CD4-positive, alpha-beta T cell treated with Interleukin-21 for 1 hour (primary cell): Measurements from ENCODE around the gene KAZALD1.

ENCODE experiments used
- DNase-seq: peaks from one replicate; pipeline ENCODE4 v3.0.0-alpha.2; 2020

The KAZALD1 gene, protein sequence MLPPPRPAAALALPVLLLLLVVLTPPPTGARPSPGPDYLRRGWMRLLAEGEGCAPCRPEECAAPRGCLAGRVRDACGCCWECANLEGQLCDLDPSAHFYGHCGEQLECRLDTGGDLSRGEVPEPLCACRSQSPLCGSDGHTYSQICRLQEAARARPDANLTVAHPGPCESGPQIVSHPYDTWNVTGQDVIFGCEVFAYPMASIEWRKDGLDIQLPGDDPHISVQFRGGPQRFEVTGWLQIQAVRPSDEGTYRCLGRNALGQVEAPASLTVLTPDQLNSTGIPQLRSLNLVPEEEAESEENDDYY

DNA sequence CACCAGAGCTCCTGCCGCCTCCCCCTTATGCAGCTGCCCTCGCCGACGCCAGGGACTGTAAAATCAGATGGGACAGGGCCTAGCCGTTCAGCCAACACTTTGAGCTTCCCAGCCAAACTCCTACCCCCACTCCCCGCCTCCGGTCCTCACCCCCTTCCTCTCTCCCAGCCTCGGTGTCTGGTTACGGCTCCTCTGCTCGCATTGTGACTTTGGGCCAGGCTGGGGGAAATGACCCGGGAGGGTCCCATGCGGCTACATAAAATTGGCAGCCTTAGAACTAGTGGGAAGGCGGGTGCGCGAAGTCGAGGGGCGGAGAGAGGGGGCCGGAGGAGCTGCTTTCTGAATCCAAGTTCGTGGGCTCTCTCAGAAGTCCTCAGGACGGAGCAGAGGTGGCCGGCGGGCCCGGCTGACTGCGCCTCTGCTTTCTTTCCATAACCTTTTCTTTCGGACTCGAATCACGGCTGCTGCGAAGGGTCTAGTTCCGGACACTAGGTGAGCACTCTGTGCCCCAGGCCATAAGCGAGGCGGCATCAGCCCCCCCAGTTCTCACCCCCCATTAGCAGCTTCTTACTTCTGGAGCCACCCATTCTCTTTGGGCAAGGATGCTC lies at the start of gene KAZALD1:
Gene KAZALD1 (plus strand): TSS at position 366 of the 608 bp plus-strand sequence. CDS start 604 bp downstream, outside the sequence.
- no peak for DNase-seq

DNA sequence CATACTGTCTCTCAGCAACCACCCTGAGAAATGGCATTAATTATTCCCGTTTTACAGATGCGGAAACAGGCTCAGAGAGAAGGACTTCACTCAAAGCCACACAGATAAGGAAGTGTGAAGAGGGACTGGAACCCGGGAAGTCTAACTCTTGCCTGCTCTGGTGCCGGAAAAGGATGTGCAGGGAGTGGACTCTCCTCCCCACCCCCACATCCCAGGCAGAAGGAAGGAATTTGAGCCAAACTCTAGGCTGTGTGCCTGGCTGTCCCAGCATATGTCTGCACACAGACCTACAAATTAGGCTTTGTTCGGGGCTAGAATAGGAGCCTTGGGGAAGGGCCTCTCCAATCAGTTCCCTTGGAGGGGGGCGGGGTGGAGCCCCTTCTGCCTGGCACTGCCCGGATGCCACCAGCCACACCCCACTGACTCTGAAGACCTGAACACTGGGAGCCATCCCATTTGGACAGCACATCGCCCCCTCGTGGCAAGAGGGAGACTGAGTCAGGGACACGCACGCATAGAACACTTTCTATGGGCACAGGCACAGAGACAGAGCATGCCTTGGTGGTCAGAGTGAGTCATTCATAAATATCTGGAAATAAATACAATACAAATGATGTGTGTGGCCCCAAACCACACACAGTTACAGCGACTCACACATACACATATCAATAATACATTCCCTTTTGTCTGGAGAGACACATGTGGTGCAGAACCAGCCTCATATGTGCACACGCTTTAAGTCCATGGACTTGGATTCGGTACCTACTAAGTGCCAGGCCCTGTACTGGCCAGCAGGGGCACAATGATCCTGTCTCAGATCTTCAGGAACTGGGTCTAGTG lies 49.0 kb upstream of the KAZALD1 start:
- peak; percentile 82 for DNase-seq

DNA sequence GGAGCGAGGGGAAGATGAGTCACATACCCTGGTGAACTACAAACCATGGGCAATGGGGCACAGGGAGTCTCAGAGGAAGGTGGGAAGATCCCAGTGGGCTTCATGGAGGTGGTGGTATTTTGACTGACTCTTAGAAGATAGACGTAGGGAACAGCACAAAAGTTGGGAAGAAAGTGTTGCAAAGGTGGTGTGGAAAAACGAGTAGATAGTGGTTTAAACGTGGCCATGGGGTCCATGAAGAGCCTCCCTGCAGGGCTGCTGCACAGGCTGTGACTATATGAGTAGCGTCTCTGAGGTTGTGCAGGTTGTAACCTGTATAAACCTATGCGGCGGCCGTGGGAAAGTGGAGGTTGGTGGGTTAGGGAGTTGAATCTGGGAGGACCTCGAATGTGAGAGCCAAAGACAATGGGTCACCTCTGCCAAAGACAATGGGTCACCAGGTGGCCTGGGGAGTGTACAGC lies 48.4 kb upstream of the KAZALD1 start:
- no peak for DNase-seq

DNA sequence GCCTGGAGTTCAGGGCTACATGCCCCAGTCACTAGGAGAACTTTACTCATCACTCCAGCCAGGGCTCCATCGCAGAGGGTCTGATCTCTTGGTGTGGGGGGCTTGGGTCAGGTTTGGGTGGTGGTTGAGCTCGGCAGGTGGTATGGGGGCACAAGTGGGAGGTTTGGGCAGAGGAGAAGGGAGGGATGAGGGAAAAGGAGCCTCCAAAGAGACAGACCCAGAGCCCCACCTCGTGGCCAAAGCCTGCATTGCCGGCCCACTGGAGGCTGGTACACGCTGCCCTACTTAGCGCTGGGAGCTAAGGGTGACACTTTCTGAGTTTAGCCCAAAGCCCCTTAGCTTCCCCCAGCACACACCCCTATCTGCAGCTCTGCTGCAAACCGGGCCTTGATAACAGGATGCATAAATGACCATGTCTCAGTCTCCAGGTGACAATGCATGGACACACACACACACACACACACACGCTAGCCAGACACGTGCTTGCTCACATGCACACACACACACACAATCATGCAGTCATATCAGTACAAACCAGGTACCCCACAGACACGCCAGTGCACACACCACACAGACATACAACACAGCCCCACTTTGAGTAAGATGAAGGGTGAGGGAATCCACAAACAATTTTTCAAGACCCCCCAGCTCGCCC lies 47.4 kb upstream of the KAZALD1 start:
- peak; percentile 77 for DNase-seq

DNA sequence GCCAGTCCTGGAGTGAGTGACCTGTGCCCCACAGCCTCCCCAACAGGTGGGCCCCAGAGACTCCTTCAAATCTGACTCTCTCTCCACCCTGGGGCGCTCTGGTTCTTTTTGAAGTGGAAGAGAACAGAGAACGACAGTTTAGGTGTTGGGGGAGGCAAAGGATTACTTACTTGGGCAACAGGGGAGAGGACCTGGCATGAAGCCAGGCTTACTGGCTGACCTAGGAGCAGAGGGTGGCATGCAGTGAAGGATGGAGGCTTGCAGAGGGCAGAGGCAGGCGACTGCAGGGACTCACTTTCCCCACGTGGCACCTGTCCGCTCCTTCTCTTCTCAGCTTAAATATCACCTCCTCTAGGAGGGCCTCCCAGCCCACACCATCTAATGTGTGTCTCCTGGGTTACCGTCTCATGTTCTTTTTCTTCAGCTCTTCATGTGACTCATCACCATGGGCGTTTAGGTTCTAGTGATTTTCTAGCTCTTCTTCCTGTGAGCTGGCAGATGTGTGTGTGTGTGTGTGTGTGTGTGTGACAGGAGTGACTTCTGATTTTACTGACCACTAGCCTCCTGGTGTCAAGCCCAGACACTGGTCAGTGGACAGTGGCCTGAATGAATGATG lies 46.7 kb upstream of the KAZALD1 start:
- DNase-seq = no peak

DNA sequence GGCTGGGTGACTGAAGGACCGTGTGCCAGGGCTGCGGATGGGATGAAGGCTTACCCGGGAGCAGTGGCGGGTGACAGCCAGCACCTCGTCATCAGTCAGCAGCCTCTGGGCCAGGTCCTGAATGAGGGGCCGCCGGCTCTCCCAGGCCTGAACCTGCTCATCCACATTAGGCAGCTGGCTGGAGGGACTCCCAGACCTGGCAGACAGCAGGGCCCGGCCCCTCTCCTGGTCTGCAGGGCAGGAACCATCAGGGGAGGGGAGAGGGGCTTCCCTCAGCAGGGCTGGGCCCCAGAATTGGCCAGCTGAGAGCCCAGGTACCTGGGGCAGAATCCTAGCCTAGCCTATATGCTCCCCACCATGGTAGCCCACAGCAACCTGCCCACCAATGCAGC lies 46.2 kb upstream of the KAZALD1 start:
- no peak for DNase-seq

DNA sequence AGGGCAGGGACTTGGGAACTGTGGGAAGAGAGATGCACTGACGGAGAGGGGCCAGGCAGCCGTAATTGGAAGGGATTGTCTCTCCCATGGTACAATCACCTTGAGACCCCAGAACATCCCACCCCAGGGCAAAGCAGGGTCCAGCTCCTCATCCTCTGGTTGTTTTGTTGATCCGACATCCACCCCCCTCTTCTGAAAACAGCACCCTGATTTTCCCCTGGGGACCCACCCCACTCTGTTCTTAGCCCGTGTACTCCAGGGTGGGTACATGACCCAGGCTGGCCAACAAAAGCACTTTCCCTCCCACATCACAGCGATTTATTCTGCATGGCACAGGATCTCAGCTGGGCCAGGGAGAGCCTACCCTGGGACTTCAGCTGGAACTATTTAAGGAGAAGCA lies 45.0 kb upstream of the KAZALD1 start:
- DNase-seq = no peak

DNA sequence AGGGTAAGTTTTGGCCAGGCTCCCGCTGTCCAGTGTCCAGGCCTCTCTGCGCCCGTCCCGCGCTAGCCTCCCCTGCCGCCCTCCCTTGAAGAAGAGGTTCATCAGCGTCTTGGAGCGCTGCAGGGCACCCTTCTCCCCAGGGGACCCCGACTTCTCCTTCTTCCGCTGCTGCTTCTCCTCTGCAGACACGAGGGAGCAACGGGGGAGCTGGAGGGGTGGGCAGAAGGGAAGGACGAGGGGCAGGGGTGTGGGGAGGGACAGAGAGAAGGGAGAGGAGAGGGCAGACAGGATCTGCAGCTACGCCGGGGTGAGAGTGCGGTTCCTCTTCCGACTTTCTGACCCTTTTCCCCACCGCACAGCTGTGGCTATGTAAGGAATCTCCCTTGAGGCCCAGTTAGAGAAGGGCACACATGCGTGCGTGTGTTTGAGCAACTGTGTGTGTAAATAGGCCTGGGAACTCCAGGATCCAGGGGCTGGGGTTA lies 43.6 kb upstream of the KAZALD1 start:
- DNase-seq = no peak

DNA sequence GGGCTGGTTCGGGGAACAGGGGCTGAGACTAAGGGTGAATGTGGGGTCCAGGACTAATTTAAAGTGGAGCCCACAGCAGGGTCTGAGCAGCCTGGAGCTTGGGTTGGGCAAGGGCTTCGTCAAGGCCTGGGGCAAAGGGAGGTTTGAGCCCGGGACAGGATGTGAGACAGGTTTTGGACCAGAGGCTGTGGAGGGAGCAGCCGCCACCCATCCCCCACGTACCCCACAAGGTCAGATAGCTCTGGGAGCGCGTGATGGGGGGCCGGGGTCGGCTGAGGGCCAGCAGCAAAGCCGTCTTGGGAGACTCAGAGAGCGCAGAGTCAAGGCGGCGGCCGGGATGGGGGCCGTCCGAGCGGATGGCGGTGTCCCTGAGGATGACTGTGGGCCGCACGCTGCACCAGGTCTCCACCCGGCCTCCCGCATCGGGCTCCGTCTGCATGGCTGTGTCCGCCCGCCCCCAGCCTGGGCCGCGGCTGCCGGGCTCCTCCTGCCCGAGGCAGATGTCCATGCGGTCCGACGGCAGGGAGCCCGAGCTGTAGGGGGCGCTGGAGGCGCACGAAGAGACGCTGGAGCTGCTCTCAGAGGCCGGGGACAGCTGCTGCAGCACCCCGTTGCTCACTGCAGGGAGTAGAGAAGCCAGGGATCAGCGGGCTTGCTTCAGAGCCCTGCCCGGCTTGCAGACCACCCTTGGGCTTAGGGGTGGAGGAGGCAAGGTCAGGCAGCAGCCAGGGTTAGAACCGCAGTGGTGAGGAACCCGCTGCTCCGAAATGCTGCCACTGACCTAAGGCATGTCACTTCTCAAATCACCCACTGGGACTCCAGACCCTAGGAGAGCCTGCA lies 43.0 kb upstream of the KAZALD1 start:
- peak; percentile 71 for DNase-seq

DNA sequence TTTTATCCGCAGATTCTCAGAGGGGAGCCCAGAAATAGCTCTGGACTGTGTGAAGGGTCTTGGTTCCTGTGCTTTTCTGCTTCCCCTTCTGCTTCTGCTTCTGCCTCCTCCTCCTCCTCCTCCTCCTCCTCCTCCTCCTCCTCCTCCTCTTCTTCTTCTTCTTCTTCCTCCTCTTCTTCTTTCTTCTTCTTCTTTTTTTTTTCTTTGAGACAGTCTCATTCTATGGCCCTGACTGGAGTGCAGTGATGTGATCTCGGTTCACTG lies 42.4 kb upstream of the KAZALD1 start:
- no peak for DNase-seq

DNA sequence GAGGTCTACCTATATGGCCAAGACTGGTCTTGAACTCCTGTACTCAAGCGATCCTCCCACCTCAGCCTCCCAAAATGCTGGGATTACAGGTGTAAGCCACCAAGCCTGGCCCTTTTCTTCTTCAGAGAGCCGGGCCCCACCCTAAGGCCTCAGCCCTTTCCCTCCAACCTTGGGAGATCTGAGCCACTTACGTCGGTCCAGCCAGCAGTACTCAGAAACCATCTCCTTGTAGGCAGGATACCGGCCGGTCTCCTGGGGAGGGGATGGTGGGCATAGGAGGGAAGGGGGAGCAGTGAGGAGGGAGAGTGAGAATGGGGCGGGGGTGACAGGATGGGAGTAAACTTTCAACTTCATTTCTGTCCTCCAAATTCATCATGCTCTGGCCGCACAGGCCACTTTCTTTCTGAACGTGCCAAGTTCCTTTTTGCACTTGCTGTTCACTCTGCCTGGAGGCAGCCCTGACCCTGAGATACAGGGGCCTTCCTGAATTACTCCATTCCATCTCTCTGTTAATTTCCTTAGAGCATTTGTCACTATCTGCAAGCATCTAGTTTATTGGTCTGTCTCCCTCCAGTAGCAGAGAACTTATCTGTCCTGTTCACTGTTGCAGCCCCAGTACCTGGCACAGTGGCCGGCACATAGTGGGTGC lies 41.2 kb upstream of the KAZALD1 start:
- no peak for DNase-seq

DNA sequence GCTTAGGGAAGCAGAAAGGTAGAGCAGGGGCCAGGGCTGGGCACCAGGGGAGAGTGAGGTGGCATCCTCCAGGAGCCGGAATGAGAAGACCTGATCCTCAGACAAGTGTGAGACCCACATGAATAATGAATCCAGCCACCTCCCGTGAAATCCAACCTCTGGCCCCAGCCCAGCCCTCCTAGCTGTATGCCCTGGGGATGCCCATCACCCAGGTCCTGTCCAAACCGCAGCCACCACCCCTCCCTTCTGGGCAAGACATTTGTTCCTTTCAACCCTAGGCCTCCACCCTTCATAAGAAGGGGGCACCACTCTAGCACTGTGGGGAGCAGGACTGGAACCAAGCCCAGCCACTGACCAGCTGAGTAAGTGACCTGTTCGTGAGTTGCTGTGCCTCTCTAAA lies 40.5 kb upstream of the KAZALD1 start:
- DNase-seq = no peak

DNA sequence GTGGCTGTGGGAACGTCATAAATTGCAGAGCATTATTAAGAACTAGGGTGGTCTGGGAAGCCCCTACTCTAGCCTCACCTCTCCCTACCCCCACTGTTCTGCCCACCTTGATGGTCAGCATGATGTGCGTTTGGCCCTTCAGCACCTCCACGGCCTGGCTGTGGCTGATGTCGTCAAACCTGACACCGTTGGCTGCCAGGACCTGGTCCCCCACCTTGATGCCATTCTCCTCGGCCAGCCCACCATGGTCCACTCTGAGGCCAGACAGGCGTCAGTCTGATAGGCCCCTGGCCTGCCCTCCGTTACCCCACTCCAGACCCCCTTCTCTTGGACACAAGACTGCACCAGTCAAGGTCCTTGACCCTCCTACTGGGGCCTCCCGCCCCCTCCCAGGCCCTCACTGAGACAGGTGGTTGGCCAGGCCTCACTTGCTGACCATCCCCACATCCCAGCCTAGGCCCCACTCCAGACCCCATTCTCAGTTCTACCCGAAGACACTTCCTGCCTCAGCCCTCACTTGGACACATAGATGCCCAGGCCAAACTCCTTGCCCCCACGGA lies 40.0 kb upstream of the KAZALD1 start:
- DNase-seq = no peak

DNA sequence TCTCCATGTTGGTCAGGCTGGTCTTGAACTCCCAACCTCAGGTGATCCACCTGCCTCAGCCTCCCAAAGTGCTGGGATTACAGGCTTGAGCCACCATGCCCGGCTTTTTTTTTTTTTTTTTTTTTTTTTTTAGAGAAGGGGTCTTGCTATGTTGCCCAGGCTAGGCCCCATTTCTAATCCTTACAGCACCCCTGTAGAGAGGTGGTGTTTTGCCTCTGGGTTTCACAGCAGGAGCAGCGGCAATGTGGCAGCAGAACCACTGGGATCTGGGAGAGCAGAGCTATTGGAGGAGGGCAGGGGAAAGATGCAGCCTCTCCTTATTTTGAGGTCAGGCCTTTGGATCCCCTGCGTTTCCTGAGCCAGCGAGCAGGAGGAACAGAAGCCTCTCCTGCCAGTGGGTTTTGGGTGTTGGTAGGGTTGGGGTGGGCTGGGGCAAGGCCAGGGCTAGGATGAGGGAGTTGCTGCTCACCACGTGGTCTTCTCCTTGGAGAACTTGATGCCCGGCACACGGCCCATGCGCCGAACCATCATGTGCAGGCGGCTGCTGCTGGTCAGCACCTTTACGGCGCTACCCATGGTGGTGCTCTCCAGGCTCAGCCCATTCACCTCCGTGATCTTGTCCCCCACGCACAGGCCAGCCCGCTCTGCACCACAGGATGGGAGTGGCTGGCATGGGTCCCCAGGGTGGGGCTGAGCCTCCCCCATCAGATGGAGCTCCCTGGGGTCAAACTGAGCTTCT lies 38.7 kb upstream of the KAZALD1 start:
- DNase-seq = no peak

DNA sequence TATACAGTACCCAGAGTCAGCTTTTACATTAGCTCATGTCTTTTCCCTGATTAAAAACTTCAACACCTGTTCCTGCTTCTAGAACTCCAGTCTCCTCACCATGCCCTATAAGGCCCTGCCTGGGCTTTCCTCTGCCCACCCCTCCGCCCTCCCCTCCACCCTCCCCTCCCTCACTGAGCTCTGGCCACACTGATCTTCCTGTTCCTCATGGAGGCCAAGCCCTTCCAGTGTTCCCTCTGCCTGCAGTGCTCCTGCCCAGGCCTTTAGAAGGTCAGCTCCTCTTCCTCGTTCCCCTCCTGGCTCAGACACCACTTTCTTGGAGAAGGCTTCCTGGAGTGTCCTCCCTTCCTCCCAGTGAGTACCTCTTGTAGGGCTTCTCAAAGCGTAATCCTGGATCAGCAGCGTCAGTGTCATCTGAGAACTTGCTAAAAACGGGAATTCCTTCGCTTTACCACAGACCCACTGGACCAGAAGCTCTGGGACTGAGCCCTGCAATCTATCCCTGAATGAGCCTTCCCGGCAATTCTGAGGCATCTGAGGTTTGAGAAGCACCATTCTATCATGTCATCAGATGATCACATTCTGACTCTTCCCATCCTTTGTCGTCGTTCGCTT lies 34.6 kb upstream of the KAZALD1 start:
- no peak for DNase-seq

DNA sequence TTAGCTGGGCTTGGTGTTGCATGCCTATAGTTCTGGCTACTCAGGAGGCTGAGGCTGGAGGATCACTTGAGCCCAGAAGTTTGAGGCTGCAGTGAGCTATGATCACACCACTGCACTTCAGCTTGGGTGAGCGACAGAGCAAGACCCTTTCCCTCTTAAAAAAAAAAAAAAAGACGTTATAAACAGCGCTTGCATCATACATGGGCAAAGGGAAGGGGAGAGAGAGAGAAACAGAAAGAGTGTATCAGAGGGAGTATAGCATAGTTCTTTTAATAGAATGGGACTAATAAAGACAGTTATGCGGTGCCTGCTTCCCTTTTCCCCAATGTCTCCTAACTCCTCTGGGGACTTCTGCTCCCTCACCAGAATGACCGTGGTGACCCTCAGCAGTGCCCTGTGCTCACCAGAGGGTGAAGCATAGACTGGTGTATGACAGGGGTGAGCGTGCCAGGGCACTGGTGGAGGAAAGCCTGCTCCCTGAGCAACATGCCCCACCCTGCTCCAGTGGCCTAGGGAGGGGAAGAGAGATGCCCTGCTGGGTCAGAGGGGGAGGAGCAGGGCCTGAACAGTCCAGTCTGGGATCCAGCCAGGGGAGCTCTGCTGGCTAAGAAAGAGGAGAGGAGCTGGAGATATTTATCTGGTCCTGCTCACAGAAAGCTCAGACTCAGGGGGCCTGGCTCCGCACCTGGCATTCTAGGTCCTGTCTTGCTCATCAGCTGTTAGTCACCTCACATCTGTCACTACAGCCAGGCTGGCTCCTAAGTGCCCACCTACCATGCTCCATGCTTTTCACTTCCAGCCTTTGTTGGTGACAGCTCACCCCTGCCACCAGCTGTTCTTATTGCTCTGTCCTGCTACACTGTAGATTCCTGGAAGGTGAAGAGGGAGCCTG lies 33.1 kb upstream of the KAZALD1 start:
- no peak for DNase-seq

DNA sequence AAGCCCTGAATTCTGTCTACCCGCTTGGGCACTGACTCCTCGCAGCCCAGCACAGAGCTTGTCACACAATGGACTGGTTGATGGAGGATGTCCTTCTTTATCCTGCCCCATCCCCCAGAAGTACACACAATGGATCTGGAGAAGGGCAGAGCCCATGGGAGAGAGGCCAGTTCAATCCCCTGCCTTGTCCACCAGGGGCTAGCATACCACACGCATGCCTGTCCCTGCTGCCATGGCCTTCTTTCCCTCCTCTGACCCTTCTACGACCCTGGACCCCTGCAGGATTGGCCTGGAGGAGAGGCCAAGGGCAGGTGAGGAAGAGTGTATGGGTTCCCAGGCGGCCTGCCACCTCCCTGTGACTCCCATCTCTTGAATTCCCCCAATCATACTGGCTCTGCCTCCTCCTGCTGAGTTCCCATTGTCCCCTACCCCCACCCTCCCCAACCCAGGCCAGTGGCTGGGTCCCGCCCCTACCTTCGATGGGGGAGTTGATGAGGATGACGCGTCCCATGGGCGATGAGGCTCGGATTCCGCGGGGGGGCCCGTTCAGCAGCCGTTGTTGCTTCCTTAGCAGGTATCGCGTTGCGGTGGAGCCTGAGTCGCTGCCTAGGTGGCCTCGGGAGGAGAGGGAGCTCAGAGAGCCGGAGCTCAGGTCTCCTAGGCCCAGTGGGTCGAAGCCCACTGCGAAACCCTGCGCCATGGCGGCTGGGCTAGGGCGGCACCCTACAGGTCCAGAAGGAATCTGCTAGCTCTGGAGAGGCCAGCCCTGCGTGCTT lies 32.1 kb upstream of the KAZALD1 start:
- DNase-seq = no peak
